OCI-LY1 (cell line): ENCODE data around the gene OR2H2.

Source experiments
- H2AFZ ChIP-seq: fragments of 200-600 bp; sonication (generic), shearing (Covaris generic); 2 replicates; pipeline ENCODE4 v1.6.0; 2014; ENCODE audit warnings: antibody characterized with exemption, mild to moderate bottlenecking, low read length
- H3F3A ChIP-seq: fragments of 200-600 bp; sonication (generic), shearing (Covaris generic); 2 replicates; pipeline ENCODE4 v1.6.0; 2014; ENCODE audit warnings: mild to moderate bottlenecking, antibody characterized with exemption, low read length, moderate library complexity; ENCODE audit not compliant: insufficient read depth
- H3K27ac ChIP-seq: fragments of 200-600 bp; sonication (generic); 2 replicates; pipeline ENCODE4 v1.5.1; 2014; ENCODE audit warnings: low read length, mixed run types, mild to moderate bottlenecking, low read depth; ENCODE audit not compliant: poor library complexity, severe bottlenecking
- H3K27me3 ChIP-seq: fragments of 200-600 bp; sonication (generic); 2 replicates; pipeline ENCODE4 v1.6.0; 2014; ENCODE audit warnings: antibody characterized with exemption, mild to moderate bottlenecking, low read length, moderate library complexity; ENCODE audit not compliant: insufficient read depth
- H3K36me3 ChIP-seq: fragments of 200-600 bp; sonication (generic); 2 replicates; pipeline ENCODE4 v1.6.1; 2014; ENCODE audit warnings: mild to moderate bottlenecking, antibody characterized with exemption, low read length, moderate library complexity, mixed read lengths; ENCODE audit not compliant: insufficient read depth
- H3K4me1 ChIP-seq: fragments of 200-600 bp; sonication (generic); 2 replicates; pipeline ENCODE4 v1.5.1; 2014; ENCODE audit warnings: mild to moderate bottlenecking, low read length, moderate library complexity; ENCODE audit not compliant: insufficient read depth, severe bottlenecking
- H3K4me2 ChIP-seq: fragments of 200-600 bp; sonication (generic), shearing (Covaris generic); 2 replicates; pipeline ENCODE4 v1.6.1; 2014; ENCODE audit warnings: low read length
- H3K4me3 ChIP-seq: fragments of 200-600 bp; sonication (generic); 2 replicates; pipeline ENCODE4 v1.5.1; 2014; ENCODE audit warnings: low read length, low read depth, mild to moderate bottlenecking, mixed read lengths; ENCODE audit not compliant: poor library complexity, severe bottlenecking
- H3K79me2 ChIP-seq: fragments of 200-600 bp; shearing (Covaris generic); 2 replicates; pipeline ENCODE4 v1.6.1; 2016; ENCODE audit warnings: mixed run types, low read length, mixed read lengths; ENCODE audit not compliant: insufficient read depth
- H3K9ac ChIP-seq: fragments of 200-600 bp; sonication (generic), shearing (Covaris generic); 2 replicates; pipeline ENCODE4 v1.6.1; 2014; ENCODE audit warnings: mild to moderate bottlenecking, low read length, mixed read lengths
- H3K9me2 ChIP-seq: fragments of 200-600 bp; sonication (generic), shearing (Covaris generic); 2 replicates; pipeline ENCODE4 v1.6.1; 2014; ENCODE audit warnings: low read depth, mild to moderate bottlenecking, low read length, mixed read lengths
- H3K9me3 ChIP-seq: fragments of 200-600 bp; shearing (Covaris generic); 2 replicates; pipeline ENCODE4 v1.6.1; 2014; ENCODE audit warnings: low read length, mixed read lengths
- H4K20me1 ChIP-seq: fragments of 200-600 bp; sonication (generic), shearing (Covaris generic); 2 replicates; pipeline ENCODE4 v1.6.0; 2016; ENCODE audit warnings: mild to moderate bottlenecking, low read length; ENCODE audit not compliant: insufficient read depth
- EZH2 ChIP-seq: fragments of 200-600 bp; sonication (generic), shearing (Covaris generic); IDR thresholded peaks from 2 replicates; pipeline ENCODE4 v1.8.0; 2017; ENCODE audit warnings: borderline replicate concordance, mixed run types, mild to moderate bottlenecking, antibody characterized with exemption, low read length, moderate library complexity, mixed read lengths
- TF ChIP-seq, protein P1 (sequence below): fragments of 200-600 bp; sonication (generic), shearing (Covaris generic); IDR thresholded peaks from 2 replicates; pipeline ENCODE4 v1.5.1; 2017; ENCODE audit warnings: mild to moderate bottlenecking, antibody characterized with exemption, low read length, moderate library complexity, mixed read lengths

Gene OR2H2

DNA sequence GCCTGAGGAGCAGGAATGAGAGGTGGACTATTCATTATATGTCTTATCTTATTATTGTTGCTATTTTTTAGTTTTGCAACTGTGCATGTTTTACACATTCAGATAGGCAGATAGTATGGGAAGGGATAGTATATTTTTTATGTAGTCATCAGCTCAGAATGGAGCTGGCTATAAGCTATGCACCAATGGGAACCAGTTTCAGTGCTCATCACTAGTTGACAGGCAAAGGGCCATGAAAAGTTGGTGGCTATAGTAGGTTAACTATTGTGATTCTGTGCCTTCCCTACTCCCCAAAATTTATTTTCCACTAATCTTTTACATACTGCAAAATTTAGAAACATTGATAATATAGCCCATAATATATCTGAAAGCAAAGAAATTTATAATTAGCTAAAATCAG lies 20.0 kb upstream of the OR2H2 start:
- Histone ChIP-seq H3K27ac (no peak overlapping the region), H3K9ac (no peak overlapping the region), H3K79me2 (no peaks in the 10 kb centered on the region), H2AFZ (no peak overlapping the region), H3K9me2 (no peaks in the 10 kb centered on the region), H3K9me3 (no peaks in the 10 kb centered on the region), H3K4me1 (no peaks in the 10 kb centered on the region), H3F3A (no peaks in the 10 kb centered on the region), H4K20me1 (no peaks in the 10 kb centered on the region), H3K27me3 (no peaks in the 10 kb centered on the region), H3K4me2 (no peak overlapping the region), H3K36me3 (no peaks in the 10 kb centered on the region), H3K4me3 (no peak overlapping the region)
- no peak for TF ChIP-seq EZH2

DNA sequence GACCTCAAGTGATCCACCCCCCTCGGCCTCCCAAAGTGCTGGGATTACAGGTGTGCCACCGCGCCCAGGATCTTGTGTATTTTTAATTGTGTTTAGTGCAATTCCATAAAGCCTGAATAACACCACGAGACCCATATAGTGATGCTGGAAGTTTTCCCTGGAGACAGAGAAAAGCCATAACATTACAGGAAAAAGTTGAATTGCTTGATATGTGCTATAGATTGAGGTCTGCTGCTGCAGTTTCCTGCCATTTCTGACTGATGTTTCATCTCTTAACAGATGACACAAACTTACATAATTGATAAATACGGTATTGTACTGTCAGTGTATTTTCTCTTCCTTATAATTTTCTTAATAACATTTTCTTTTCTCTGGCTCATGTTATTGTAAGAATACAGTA lies 18.1 kb upstream of the OR2H2 start:
- Histone ChIP-seq H2AFZ (no peak overlapping the region), H3K27me3 (no peaks in the 10 kb centered on the region), H3K4me1 (no peaks in the 10 kb centered on the region), H3K9ac (no peak overlapping the region), H3K27ac (no peak overlapping the region), H3K4me3 (no peak overlapping the region), H4K20me1 (no peaks in the 10 kb centered on the region), H3K79me2 (no peaks in the 10 kb centered on the region), H3F3A (no peaks in the 10 kb centered on the region), H3K36me3 (no peaks in the 10 kb centered on the region), H3K9me2 (no peaks in the 10 kb centered on the region), H3K4me2 (no peak overlapping the region), H3K9me3 (no peaks in the 10 kb centered on the region)
- TF ChIP-seq, protein P1, sequence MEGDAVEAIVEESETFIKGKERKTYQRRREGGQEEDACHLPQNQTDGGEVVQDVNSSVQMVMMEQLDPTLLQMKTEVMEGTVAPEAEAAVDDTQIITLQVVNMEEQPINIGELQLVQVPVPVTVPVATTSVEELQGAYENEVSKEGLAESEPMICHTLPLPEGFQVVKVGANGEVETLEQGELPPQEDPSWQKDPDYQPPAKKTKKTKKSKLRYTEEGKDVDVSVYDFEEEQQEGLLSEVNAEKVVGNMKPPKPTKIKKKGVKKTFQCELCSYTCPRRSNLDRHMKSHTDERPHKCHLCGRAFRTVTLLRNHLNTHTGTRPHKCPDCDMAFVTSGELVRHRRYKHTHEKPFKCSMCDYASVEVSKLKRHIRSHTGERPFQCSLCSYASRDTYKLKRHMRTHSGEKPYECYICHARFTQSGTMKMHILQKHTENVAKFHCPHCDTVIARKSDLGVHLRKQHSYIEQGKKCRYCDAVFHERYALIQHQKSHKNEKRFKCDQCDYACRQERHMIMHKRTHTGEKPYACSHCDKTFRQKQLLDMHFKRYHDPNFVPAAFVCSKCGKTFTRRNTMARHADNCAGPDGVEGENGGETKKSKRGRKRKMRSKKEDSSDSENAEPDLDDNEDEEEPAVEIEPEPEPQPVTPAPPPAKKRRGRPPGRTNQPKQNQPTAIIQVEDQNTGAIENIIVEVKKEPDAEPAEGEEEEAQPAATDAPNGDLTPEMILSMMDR: no peak

DNA sequence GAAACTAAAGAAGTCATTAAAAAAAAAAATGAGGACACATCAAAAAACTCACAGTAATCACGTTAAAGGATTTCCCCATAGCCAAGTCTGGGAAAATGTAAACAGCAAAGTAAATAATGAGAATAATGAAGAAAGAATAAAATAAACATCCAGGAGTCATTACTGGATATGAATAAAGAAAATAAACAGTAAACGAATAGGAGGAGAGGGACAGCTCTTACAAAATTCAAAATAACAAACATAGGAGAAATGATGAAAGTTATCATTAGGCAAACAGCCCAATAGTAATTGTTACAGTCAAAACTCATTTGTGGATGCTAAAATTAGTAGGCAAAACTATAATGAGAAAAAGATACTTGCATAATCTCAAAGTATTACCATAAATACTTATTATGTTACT lies 17.4 kb upstream of the OR2H2 start:
- Histone ChIP-seq H2AFZ (no peak overlapping the region), H3K4me1 (no peaks in the 10 kb centered on the region), H3K9me3 (no peaks in the 10 kb centered on the region), H3K79me2 (no peaks in the 10 kb centered on the region), H3K4me2 (no peak overlapping the region), H4K20me1 (no peaks in the 10 kb centered on the region), H3K4me3 (no peak overlapping the region), H3K36me3 (no peaks in the 10 kb centered on the region), H3K27ac (no peak overlapping the region), H3K9me2 (no peaks in the 10 kb centered on the region), H3K9ac (no peak overlapping the region), H3F3A (no peaks in the 10 kb centered on the region), H3K27me3 (no peaks in the 10 kb centered on the region)
- TF ChIP-seq EZH2: no peak
- TF ChIP-seq, protein P1: no peak

DNA sequence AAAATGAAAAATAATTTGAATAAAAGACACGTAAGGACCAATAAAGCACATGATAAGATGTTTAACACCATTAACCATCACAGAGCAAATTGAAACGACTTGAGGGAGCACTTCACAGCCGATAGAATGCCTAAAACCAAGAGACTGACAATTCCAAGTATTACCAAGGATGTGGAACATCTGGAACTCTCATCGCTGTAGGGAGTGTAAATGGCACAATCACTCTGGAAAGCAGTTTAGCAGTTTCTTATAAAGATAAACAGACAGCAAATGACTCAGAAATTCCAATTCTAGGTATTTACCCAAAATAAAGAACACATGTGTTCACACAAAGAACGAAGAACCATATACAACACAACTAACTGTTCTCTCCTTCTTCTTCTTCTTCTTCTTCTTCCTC lies 16.9 kb upstream of the OR2H2 start:
- no peak overlapping the region for H3K4me2 ChIP-seq
- H4K20me1 ChIP-seq: no peaks in the 10 kb centered on the region
- H3K4me3 ChIP-seq: no peak overlapping the region
- H3K79me2 ChIP-seq: no peaks in the 10 kb centered on the region
- H3K9me3 ChIP-seq: no peaks in the 10 kb centered on the region
- no peaks in the 10 kb centered on the region for H3K9me2 ChIP-seq
- H3K36me3 ChIP-seq: no peaks in the 10 kb centered on the region
- no peaks in the 10 kb centered on the region for H3F3A ChIP-seq
- no peak overlapping the region for H3K27ac ChIP-seq
- H3K4me1 ChIP-seq: no peaks in the 10 kb centered on the region
- H3K9ac ChIP-seq: no peak overlapping the region
- H3K27me3 ChIP-seq: no peaks in the 10 kb centered on the region
- TF ChIP-seq EZH2: no peak
- TF ChIP-seq, protein P1: no peak
- H2AFZ ChIP-seq: no peak overlapping the region
